ENCODE measurements around the gene EXOC6B.

DNA sequence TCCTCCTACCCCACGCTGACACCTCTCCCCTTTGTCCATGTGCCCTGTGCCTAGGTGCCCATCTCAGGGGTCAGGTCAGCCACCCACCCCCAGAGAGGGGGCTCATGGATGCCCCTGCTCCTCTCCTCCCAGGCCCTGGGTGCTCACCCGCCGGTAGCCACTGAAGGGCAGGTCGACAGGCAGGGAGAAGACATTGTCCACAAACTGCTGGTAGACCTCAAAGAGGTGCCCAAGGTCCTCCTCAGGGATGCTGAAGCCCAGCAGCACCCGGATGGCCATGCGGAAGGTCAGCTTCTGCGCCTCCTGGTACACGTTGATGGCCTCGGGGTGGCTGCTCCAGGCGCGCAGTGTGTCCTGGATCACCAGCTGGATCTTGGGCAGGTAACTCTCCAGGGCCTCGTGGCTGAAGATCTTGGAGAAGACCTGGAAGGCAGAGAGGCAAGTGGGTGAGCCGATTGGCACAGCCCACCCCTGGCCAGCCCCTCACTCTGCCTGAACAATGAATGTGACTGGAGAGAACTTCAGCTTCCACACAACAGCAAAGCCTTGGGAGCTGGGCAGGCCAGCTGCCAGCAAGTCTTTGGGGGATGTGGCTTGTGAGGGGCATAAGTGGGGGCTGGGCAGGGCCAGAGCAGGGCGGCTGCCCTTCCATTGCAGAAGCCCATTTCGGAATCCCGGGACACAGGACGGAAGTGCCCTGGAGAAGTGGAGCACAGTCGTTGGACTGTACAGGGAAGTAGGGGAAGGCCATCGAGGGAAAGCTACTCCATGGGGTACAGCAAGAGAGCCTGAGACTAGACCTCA is 690.6 kb downstream of the EXOC6B start:
- TF ChIP-seq, protein P1, sequence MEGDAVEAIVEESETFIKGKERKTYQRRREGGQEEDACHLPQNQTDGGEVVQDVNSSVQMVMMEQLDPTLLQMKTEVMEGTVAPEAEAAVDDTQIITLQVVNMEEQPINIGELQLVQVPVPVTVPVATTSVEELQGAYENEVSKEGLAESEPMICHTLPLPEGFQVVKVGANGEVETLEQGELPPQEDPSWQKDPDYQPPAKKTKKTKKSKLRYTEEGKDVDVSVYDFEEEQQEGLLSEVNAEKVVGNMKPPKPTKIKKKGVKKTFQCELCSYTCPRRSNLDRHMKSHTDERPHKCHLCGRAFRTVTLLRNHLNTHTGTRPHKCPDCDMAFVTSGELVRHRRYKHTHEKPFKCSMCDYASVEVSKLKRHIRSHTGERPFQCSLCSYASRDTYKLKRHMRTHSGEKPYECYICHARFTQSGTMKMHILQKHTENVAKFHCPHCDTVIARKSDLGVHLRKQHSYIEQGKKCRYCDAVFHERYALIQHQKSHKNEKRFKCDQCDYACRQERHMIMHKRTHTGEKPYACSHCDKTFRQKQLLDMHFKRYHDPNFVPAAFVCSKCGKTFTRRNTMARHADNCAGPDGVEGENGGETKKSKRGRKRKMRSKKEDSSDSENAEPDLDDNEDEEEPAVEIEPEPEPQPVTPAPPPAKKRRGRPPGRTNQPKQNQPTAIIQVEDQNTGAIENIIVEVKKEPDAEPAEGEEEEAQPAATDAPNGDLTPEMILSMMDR (IDR thresholded peaks at IDR 0.05) = no peak
- TF ChIP-seq POLR2A (IDR thresholded peaks at IDR 0.05) (no peak), POLR2AphosphoS5 (IDR thresholded peaks at IDR 0.05) (no peak), EP300 (IDR thresholded peaks at IDR 0.05) (no peak)

Data from suprapubic skin (tissue), 4 donors.